SU-DHL-6 (cell line): ENCODE data around the gene FXYD1.

Experiments used
- H2AFZ ChIP-seq: fragments of 200-600 bp; sonication (generic); 2 replicates; pipeline ENCODE4 v1.6.1; 2014; ENCODE audit warnings: low read depth, mild to moderate bottlenecking, moderate library complexity, mixed read lengths, antibody characterized with exemption, low read length; ENCODE audit not compliant: severe bottlenecking
- H3F3A ChIP-seq: fragments of 200-600 bp; shearing (Covaris generic); 2 replicates; pipeline ENCODE4 v1.6.0; 2016; ENCODE audit warnings: antibody characterized with exemption, mild to moderate bottlenecking; ENCODE audit not compliant: insufficient read depth
- H3K27ac ChIP-seq: fragments of 200-600 bp; sonication (generic); 2 replicates; pipeline ENCODE4 v1.5.1; 2016; ENCODE audit warnings: low read depth, mild to moderate bottlenecking, low read length, moderate library complexity, mixed read lengths
- H3K27me3 ChIP-seq: fragments of 200-600 bp; sonication (generic), shearing (Covaris generic); 2 replicates; pipeline ENCODE4 v1.6.0; 2014; ENCODE audit warnings: mild to moderate bottlenecking, low read length
- H3K36me3 ChIP-seq: fragments of 200-600 bp; sonication (generic); 2 replicates; pipeline ENCODE4 v1.6.1; 2014; ENCODE audit warnings: mild to moderate bottlenecking, low read length, mixed read lengths
- H3K4me2 ChIP-seq: fragments of 300-600, 200-600 bp; shearing (Covaris generic), sonication (generic); 2 replicates; pipeline ENCODE4 v1.6.0; 2014; ENCODE audit warnings: low read length, low read depth, mild to moderate bottlenecking; ENCODE audit not compliant: poor library complexity, severe bottlenecking
- H3K4me3 ChIP-seq: fragments of 200-600 bp; sonication (generic); 2 replicates; pipeline ENCODE4 v1.5.1; 2014; ENCODE audit warnings: antibody characterized with exemption, low read length, mild to moderate bottlenecking, mixed read lengths; ENCODE audit not compliant: insufficient read depth, poor library complexity, severe bottlenecking
- H3K79me2 ChIP-seq: fragments of 200-600 bp; sonication (generic); 2 replicates; pipeline ENCODE4 v1.6.1; 2014; ENCODE audit warnings: mild to moderate bottlenecking, low read length, moderate library complexity; ENCODE audit not compliant: insufficient read depth
- H3K9ac ChIP-seq: fragments of 200-600 bp; sonication (generic); 2 replicates; pipeline ENCODE4 v1.7.0; 2014; ENCODE audit warnings: mild to moderate bottlenecking, low read length
- H3K9me2 ChIP-seq: fragments of 200-600 bp; sonication (generic); replicated peaks from 2 replicates; pipeline ENCODE4 v1.6.1; 2014; ENCODE audit warnings: low read length; ENCODE audit not compliant: insufficient read depth
- H3K9me3 ChIP-seq: fragments of 200-600 bp; sonication (generic); 2 replicates; pipeline ENCODE4 v1.6.1; 2014; ENCODE audit warnings: low read length, mixed read lengths; ENCODE audit not compliant: insufficient read depth
- H4K20me1 ChIP-seq: fragments of 200-600 bp; sonication (generic); 2 replicates; pipeline ENCODE4 v1.6.1; 2014; ENCODE audit warnings: low read depth, mild to moderate bottlenecking, antibody characterized with exemption, low read length, moderate library complexity, mixed read lengths
- CTCF ChIP-seq: fragments of 200-600 bp; sonication (generic); IDR thresholded peaks from one replicate; pipeline ENCODE4 v1.5.1; 2017; ENCODE audit warnings: antibody characterized with exemption, mild to moderate bottlenecking, low read length, moderate library complexity; ENCODE audit not compliant: insufficient read depth, poor library complexity, severe bottlenecking
- EZH2phosphoT487 ChIP-seq: fragments of 200-600 bp; sonication (generic), shearing (Covaris generic); conservative IDR thresholded peaks from 2 replicates; pipeline ENCODE4 v1.6.1; 2018; ENCODE audit warnings: mild to moderate bottlenecking, antibody characterized with exemption, low read length, moderate library complexity, mixed read lengths

The FXYD1 gene

GRCh38 chr19:35184884-35185283, 46.3 kb downstream of the FXYD1 start:
- no peak overlapping the region for H3K9ac ChIP-seq
- H3K79me2 ChIP-seq = no peaks in the 10 kb centered on the region
- H3K9me2 ChIP-seq = no peaks in the 10 kb centered on the region
- H3K36me3 ChIP-seq = no peaks in the 10 kb centered on the region
- TF ChIP-seq CTCF (no peak), EZH2phosphoT487 (no peak)
- no peaks in the 10 kb centered on the region for H4K20me1 ChIP-seq
- H3F3A ChIP-seq = no peaks in the 10 kb centered on the region
- no peak overlapping the region for H3K27ac ChIP-seq
- no peak overlapping the region for H3K4me3 ChIP-seq
- no peaks in the 10 kb centered on the region for H3K27me3 ChIP-seq
- no peak overlapping the region for H2AFZ ChIP-seq
- H3K9me3 ChIP-seq = no peaks in the 10 kb centered on the region
- H3K4me2 ChIP-seq = no peak overlapping the region
